MM.1S (cell line): ENCODE measurements around the gene DOP1A.
A peak's percentile ranks its signal among the peaks of the same experiment; 100 is the strongest.

ENCODE experiments used
- DNase-seq: peaks from one replicate; pipeline ENCODE4 v3.0.0-alpha.2; 2015
- H2AFZ ChIP-seq: fragments of 300-600 bp; sonication (generic); 2 replicates; pipeline ENCODE4 v1.6.0; 2016; ENCODE audit warnings: antibody characterized with exemption, low read length
- H3F3A ChIP-seq: fragments of 300-600 bp; sonication (generic); 2 replicates; pipeline ENCODE4 v1.6.1; 2016; ENCODE audit warnings: mild to moderate bottlenecking, antibody characterized with exemption, low read length, moderate library complexity, mixed read lengths; ENCODE audit not compliant: insufficient read depth
- H3K27ac ChIP-seq: fragments of 300-600 bp; sonication (generic); 2 replicates; pipeline ENCODE4 v1.5.1; 2016; ENCODE audit warnings: mild to moderate bottlenecking, low read length
- H3K27me3 ChIP-seq: fragments of 300-600 bp; sonication (generic); replicated peaks from 2 replicates; pipeline ENCODE4 v1.6.0; 2016; ENCODE audit warnings: low read length; ENCODE audit not compliant: insufficient read depth
- H3K36me3 ChIP-seq: fragments of 300-600 bp; sonication (generic); replicated peaks from 2 replicates; pipeline ENCODE4 v1.6.1; 2016; ENCODE audit warnings: mild to moderate bottlenecking, low read length, mixed read lengths; ENCODE audit not compliant: insufficient read depth
- H3K4me1 ChIP-seq: fragments of 300-600 bp; sonication (generic); 2 replicates; pipeline ENCODE4 v1.6.1; 2016; ENCODE audit warnings: low read length, mixed read lengths
- H3K4me2 ChIP-seq: fragments of 300-600 bp; sonication (generic); 2 replicates; pipeline ENCODE4 v1.6.0; 2016; ENCODE audit warnings: low read depth, low read length
- H3K4me3 ChIP-seq: fragments of 300-600 bp; sonication (generic); 2 replicates; pipeline ENCODE4 v1.5.1; 2016; ENCODE audit warnings: low read length, mixed read lengths
- H3K79me2 ChIP-seq: fragments of 300-600 bp; sonication (generic); 2 replicates; pipeline ENCODE4 v1.6.1; 2016; ENCODE audit warnings: mixed run types, low read length, mixed read lengths
- H3K9ac ChIP-seq: fragments of 300-600 bp; sonication (generic); 2 replicates; pipeline ENCODE4 v1.6.1; 2016; ENCODE audit warnings: low read length, mixed read lengths
- H3K9me2 ChIP-seq: fragments of 300-600 bp; sonication (generic); replicated peaks from 2 replicates; pipeline ENCODE4 v1.6.1; 2016; ENCODE audit warnings: mild to moderate bottlenecking, low read length, mixed read lengths; ENCODE audit not compliant: insufficient read depth
- H3K9me3 ChIP-seq: fragments of 300-600 bp; sonication (generic); replicated peaks from 2 replicates; pipeline ENCODE4 v1.6.1; 2016; ENCODE audit warnings: mild to moderate bottlenecking, low read length, mixed read lengths; ENCODE audit not compliant: insufficient read depth
- H4K20me1 ChIP-seq: fragments of 300-600 bp; sonication (generic); 2 replicates; pipeline ENCODE4 v1.6.1; 2016; ENCODE audit warnings: mild to moderate bottlenecking, low read length, moderate library complexity, mixed read lengths; ENCODE audit not compliant: insufficient read depth
- CTCF ChIP-seq: fragments of 300-600 bp; sonication (generic); IDR thresholded peaks from 2 replicates; pipeline ENCODE4 v1.5.1; 2016; ENCODE audit warnings: antibody characterized with exemption, low read length, mixed read lengths
- EZH2 ChIP-seq: fragments of 300-600 bp; sonication (generic); optimal IDR thresholded peaks from 2 replicates; pipeline ENCODE3; 2017; ENCODE audit warnings: low read depth, mild to moderate bottlenecking, antibody characterized with exemption, low read length, mixed read lengths
- EZH2phosphoT487 ChIP-seq: fragments of 300-600 bp; sonication (generic); IDR thresholded peaks from 2 replicates; pipeline ENCODE4 v1.6.1; 2018; ENCODE audit warnings: antibody characterized with exemption, low read length

DOP1A gene

GRCh38 chr6:83069633-83070032 lies 2.2 kb downstream of the DOP1A start:
- Histone ChIP-seq H3K4me3 (no peak overlapping the region), H4K20me1 (no peaks in the 10 kb centered on the region), H3K79me2 (peaks cover 73% of the 10 kb centered on the region), H2AFZ (no peak overlapping the region), H3K27ac (no peak overlapping the region), H3K4me2 (peak overlapping the region; percentile 25; the same call in 1 of the 2 replicates), H3K9me2 (no peaks in the 10 kb centered on the region), H3K36me3 (no peaks in the 10 kb centered on the region), H3K4me1 (peaks cover 27% of the 10 kb centered on the region), H3F3A (peaks cover 23% of the 10 kb centered on the region), H3K9ac (no peak overlapping the region), H3K27me3 (no peaks in the 10 kb centered on the region), H3K9me3 (no peaks in the 10 kb centered on the region)
- no peak for DNase-seq
- TF ChIP-seq EZH2phosphoT487 (no peak), EZH2 (no peak), CTCF (no peak)

- H3K79me2 ChIP-seq: peaks cover 74% of the 10 kb centered on the region
- H3K4me1 ChIP-seq: peaks cover 21% of the 10 kb centered on the region
- peak overlapping the region; percentile 25; the same call in 1 of the 2 replicates for H3K27ac ChIP-seq
- no peaks in the 10 kb centered on the region for H3K9me3 ChIP-seq
- peaks cover 23% of the 10 kb centered on the region for H3F3A ChIP-seq
- no peak overlapping the region for H3K9ac ChIP-seq
- no peaks in the 10 kb centered on the region for H4K20me1 ChIP-seq
- peak; percentile 63 for DNase-seq
- no peaks in the 10 kb centered on the region for H3K27me3 ChIP-seq
- no peak for TF ChIP-seq EZH2phosphoT487
- no peak for TF ChIP-seq EZH2
- no peak for TF ChIP-seq CTCF
- no peaks in the 10 kb centered on the region for H3K9me2 ChIP-seq
- no peak overlapping the region for H3K4me3 ChIP-seq
- no peak overlapping the region for H2AFZ ChIP-seq
- H3K4me2 ChIP-seq: peak overlapping the region; percentile 41; the same call in 1 of the 2 replicates
- H3K36me3 ChIP-seq: no peaks in the 10 kb centered on the region
Observed at GRCh38 chr6:83071023-83071422, 3.6 kb downstream of the DOP1A start.

- no peaks in the 10 kb centered on the region for H3K36me3 ChIP-seq
- H3K9me3 ChIP-seq: no peaks in the 10 kb centered on the region
- no peak for DNase-seq
- no peak overlapping the region for H3K4me3 ChIP-seq
- no peaks in the 10 kb centered on the region for H4K20me1 ChIP-seq
- H3K9ac ChIP-seq: no peak overlapping the region
- no peaks in the 10 kb centered on the region for H3K27me3 ChIP-seq
- no peak overlapping the region for H3K4me2 ChIP-seq
- no peaks in the 10 kb centered on the region for H3K9me2 ChIP-seq
- H3K4me1 ChIP-seq: peaks cover 19% of the 10 kb centered on the region
- TF ChIP-seq CTCF (no peak), EZH2 (no peak), EZH2phosphoT487 (no peak)
- peaks cover 79% of the 10 kb centered on the region for H3K79me2 ChIP-seq
- H3K27ac ChIP-seq: no peak overlapping the region
- peaks cover 23% of the 10 kb centered on the region for H3F3A ChIP-seq
- no peak overlapping the region for H2AFZ ChIP-seq
Observed at GRCh38 chr6:83071707-83072106, 4.2 kb downstream of the DOP1A start.
